H9 (cell line): ENCODE data around the gene USF3. TPM values are rescaled to one million over a fixed set of nuclear protein-coding genes. Genes with fewer than 3 reads are reported as not detected.

Experiments used
- DNase-seq: peaks from one replicate; pipeline ENCODE4 v3.0.0-alpha.2; 2017
- H2AFZ ChIP-seq: one replicate; pipeline ENCODE4 v1.6.1; 2013; ENCODE audit warnings: mild to moderate bottlenecking, low read length, control low read depth, moderate library complexity
- H2AK5ac ChIP-seq: 2 replicates; pipeline ENCODE4 v1.6.1; 2013; ENCODE audit warnings: low read length, control low read depth, mixed read lengths; ENCODE audit not compliant: insufficient read length
- H2BK120ac ChIP-seq: one replicate; pipeline ENCODE4 v1.6.1; 2013; ENCODE audit warnings: low read depth, mild to moderate bottlenecking, low read length, control low read depth, inconsistent platforms; ENCODE audit not compliant: poor library complexity, severe bottlenecking
- H2BK12ac ChIP-seq: 2 replicates; pipeline ENCODE4 v1.6.1; 2013; ENCODE audit warnings: low read length, control low read depth, mixed read lengths, low read depth; ENCODE audit not compliant: insufficient read length
- H2BK15ac ChIP-seq: 2 replicates; pipeline ENCODE4 v1.6.1; 2013; ENCODE audit warnings: low read depth, low read length, control low read depth
- H2BK20ac ChIP-seq: one replicate; pipeline ENCODE4 v1.6.1; 2013; ENCODE audit warnings: low read depth, mild to moderate bottlenecking, low read length, control low read depth, inconsistent platforms; ENCODE audit not compliant: poor library complexity, severe bottlenecking
- H2BK5ac ChIP-seq: 2 replicates; pipeline ENCODE4 v1.6.1; 2013; ENCODE audit warnings: low read length, control low read depth, mixed read lengths; ENCODE audit not compliant: insufficient read length
- H3K14ac ChIP-seq: 2 replicates; pipeline ENCODE4 v1.6.1; 2013; ENCODE audit warnings: low read length, control low read depth; ENCODE audit not compliant: insufficient read depth
- H3K18ac ChIP-seq: 2 replicates; pipeline ENCODE4 v1.6.1; 2013; ENCODE audit warnings: low read depth, mild to moderate bottlenecking, mixed read lengths, low read length, control low read depth; ENCODE audit not compliant: insufficient read length
- H3K23ac ChIP-seq: 2 replicates; pipeline ENCODE4 v1.6.1; 2013; ENCODE audit warnings: low read length, control low read depth, mixed read lengths, low read depth; ENCODE audit not compliant: insufficient read length
- H3K23me2 ChIP-seq: 2 replicates; pipeline ENCODE4 v1.6.1; 2013; ENCODE audit warnings: low read depth, mild to moderate bottlenecking, mixed read lengths, low read length, control low read depth; ENCODE audit not compliant: insufficient read length, poor library complexity, severe bottlenecking
- H3K27ac ChIP-seq: 2 replicates; pipeline ENCODE4 v1.5.1; 2013; ENCODE audit warnings: low read length, control low read depth, mixed read lengths, low read depth; ENCODE audit not compliant: insufficient read length
- H3K27me3 ChIP-seq: 2 replicates; pipeline ENCODE4 v1.6.1; 2013; ENCODE audit warnings: low read length, control low read depth, inconsistent platforms; ENCODE audit not compliant: insufficient read depth
- H3K4ac ChIP-seq: 2 replicates; pipeline ENCODE4 v1.6.1; 2013; ENCODE audit warnings: low read depth, mild to moderate bottlenecking, control low read depth, inconsistent platforms, low read length, moderate library complexity
- H3K4me1 ChIP-seq: 2 replicates; pipeline ENCODE4 v1.6.1; 2013; ENCODE audit warnings: low read length, control low read depth, inconsistent platforms; ENCODE audit not compliant: insufficient read depth
- H3K4me2 ChIP-seq: 2 replicates; pipeline ENCODE4 v1.6.1; 2013; ENCODE audit warnings: low read length, control low read depth, mixed read lengths; ENCODE audit not compliant: insufficient read length, insufficient read depth
- H3K56ac ChIP-seq: 2 replicates; pipeline ENCODE4 v1.6.1; 2013; ENCODE audit warnings: low read depth, mild to moderate bottlenecking, mixed read lengths, low read length, control low read depth; ENCODE audit not compliant: insufficient read length
- H3K79me1 ChIP-seq: 2 replicates; pipeline ENCODE4 v1.6.1; 2013; ENCODE audit warnings: low read depth, mild to moderate bottlenecking, moderate library complexity, low read length, control low read depth, inconsistent platforms; ENCODE audit not compliant: insufficient read depth, poor library complexity, severe bottlenecking
- H3K79me2 ChIP-seq: 2 replicates; pipeline ENCODE4 v1.6.1; 2013; ENCODE audit warnings: low read length, control low read depth, inconsistent platforms; ENCODE audit not compliant: insufficient read depth
- H3K9ac ChIP-seq: 2 replicates; pipeline ENCODE4 v1.6.1; 2013; ENCODE audit warnings: low read length, control low read depth, mixed read lengths; ENCODE audit not compliant: insufficient read length; ENCODE audit errors: extremely low read depth
- H3K9me3 ChIP-seq: one replicate; pipeline ENCODE4 v1.6.1; 2013; ENCODE audit warnings: low read depth, low read length, inconsistent platforms; ENCODE audit not compliant: control insufficient read depth
- H3T11ph ChIP-seq: one replicate; pipeline ENCODE4 v1.6.1; 2013; ENCODE audit warnings: mild to moderate bottlenecking, low read length, control low read depth, inconsistent platforms
- H4K20me1 ChIP-seq: one replicate; pipeline ENCODE4 v1.6.1; 2013; ENCODE audit not compliant: control insufficient read depth, insufficient read length, insufficient read depth
- H4K5ac ChIP-seq: 2 replicates; pipeline ENCODE4 v1.6.1; 2013; ENCODE audit warnings: low read depth, mild to moderate bottlenecking, mixed read lengths, low read length, control low read depth; ENCODE audit not compliant: insufficient read length
- H4K8ac ChIP-seq: replicated peaks from 2 replicates; pipeline ENCODE4 v1.6.1; 2013; ENCODE audit warnings: low read length, control low read depth, mixed read lengths, low read depth; ENCODE audit not compliant: insufficient read length
- H4K91ac ChIP-seq: 2 replicates; pipeline ENCODE4 v1.6.1; 2013; ENCODE audit warnings: low read depth, mild to moderate bottlenecking, moderate library complexity, mixed read lengths, low read length, control low read depth; ENCODE audit not compliant: insufficient read length
- H3K27ac Mint-ChIP-seq, 3 experiments: 2 replicates in 2 of 3; 3 replicates in 1 of 3; pipeline ENCODE4 v1.8.0; 2020 to 2021; ENCODE audit warnings: mixed read lengths in 3 of 3, mild to moderate bottlenecking in 1 of 3, moderate library complexity in 1 of 3
- H3K27me3 Mint-ChIP-seq: 2 replicates; pipeline ENCODE4 v1.8.0; 2021; ENCODE audit warnings: low read depth, mild to moderate bottlenecking, moderate library complexity, mixed read lengths
- H3K36me3 Mint-ChIP-seq, 3 experiments: 2 replicates in 2 of 3; 3 replicates in 1 of 3; pipeline ENCODE4 v1.8.0; 2020 to 2021; ENCODE audit warnings: low read depth in 3 of 3, mixed read lengths in 3 of 3; ENCODE audit not compliant: insufficient read depth in 1 of 3
- H3K4me1 Mint-ChIP-seq, 2 experiments: 2 replicates each; pipeline ENCODE4 v1.8.0; 2020; ENCODE audit warnings: mixed read lengths in 2 of 2
- H3K4me3 Mint-ChIP-seq, 2 experiments: 2 replicates in 1 of 2; 3 replicates in 1 of 2; pipeline ENCODE4 v1.8.0; 2020 to 2021; ENCODE audit warnings: mild to moderate bottlenecking in 2 of 2, mixed read lengths in 2 of 2, moderate library complexity in 1 of 2
- H3K9me3 Mint-ChIP-seq, 2 experiments: 2 replicates in 1 of 2; 3 replicates in 1 of 2; pipeline ENCODE4 v1.8.0; 2020; ENCODE audit warnings: mild to moderate bottlenecking in 2 of 2, mixed read lengths in 2 of 2, moderate library complexity in 1 of 2
- total RNA-seq: library from RNA; stranded (reverse); gene quantifications from 2 replicates; pipeline ENCODE4 v1.2.1, GENCODE V29; 2021
- TF ChIP-seq, protein P1 (sequence below): fragments of 200-600 bp; sonication (generic); conservative IDR thresholded peaks from 3 replicates; pipeline ENCODE4 v1.8.0; 2021; ENCODE audit warnings: antibody characterized with exemption, mild to moderate bottlenecking

USF3 gene
- total RNA-seq, 1 experiment from 2014 or later = 13.8 TPM

DNA sequence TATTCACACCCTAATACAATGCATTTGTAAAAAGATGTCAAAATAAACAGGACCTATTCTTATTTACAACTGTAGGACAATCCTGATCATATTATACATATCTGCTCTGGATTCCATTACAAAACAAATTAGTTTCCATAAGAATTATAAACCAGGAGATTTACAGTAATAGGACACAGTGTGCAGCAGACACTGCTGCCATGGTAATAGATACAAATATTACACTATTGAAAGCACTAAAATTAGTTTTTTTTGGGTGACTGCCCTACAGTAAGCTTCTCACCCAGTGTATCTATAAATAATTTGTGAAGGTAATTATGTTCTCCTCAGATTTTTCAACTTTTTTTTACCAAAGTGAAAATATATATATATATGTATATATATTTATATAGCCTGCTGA, 47.9 kb downstream of the USF3 start:
- Histone ChIP-seq H2BK20ac (no peak overlapping the region), H3K9me3 (no peaks in the 10 kb centered on the region), H3K79me2 (no peaks in the 10 kb centered on the region), H2AK5ac (no peak overlapping the region), H3K14ac (no peak overlapping the region), H3K79me1 (no peaks in the 10 kb centered on the region), H4K8ac (no peak overlapping the region), H4K91ac (no peak overlapping the region), H2AFZ (no peak overlapping the region), H2BK120ac (no peak overlapping the region), H3K4me2 (no peak overlapping the region), H2BK15ac (no peak overlapping the region), H3T11ph (no peak overlapping the region), H2BK12ac (no peak overlapping the region), H3K27ac (no peak overlapping the region), H4K5ac (no peak overlapping the region), H3K9ac (no peak overlapping the region), H3K4ac (no peak overlapping the region), H3K18ac (no peak overlapping the region), H3K56ac (no peak overlapping the region), H3K23me2 (no peaks in the 10 kb centered on the region), H3K27me3 (no peaks in the 10 kb centered on the region), H3K4me1 (no peaks in the 10 kb centered on the region), H3K23ac (no peak overlapping the region), H4K20me1 (no peaks in the 10 kb centered on the region), H2BK5ac (no peak overlapping the region)
- Mint-ChIP-seq H3K4me1 (no peaks in the 10 kb centered on the region), H3K36me3 (peaks cover 10 to 33% (median 17%) of the 10 kb centered on the region in 3 experiments; a peak in 6 of 7 replicates), H3K27ac (no peak overlapping the region), H3K9me3 (peaks cover 31 to 36% of the 10 kb centered on the region in 2 experiments), H3K27me3 (peaks cover 2% of the 10 kb centered on the region; the same call in 1 of the 2 replicates), H3K4me3 (no peak overlapping the region)
- no peak for DNase-seq
- TF ChIP-seq, protein P1, sequence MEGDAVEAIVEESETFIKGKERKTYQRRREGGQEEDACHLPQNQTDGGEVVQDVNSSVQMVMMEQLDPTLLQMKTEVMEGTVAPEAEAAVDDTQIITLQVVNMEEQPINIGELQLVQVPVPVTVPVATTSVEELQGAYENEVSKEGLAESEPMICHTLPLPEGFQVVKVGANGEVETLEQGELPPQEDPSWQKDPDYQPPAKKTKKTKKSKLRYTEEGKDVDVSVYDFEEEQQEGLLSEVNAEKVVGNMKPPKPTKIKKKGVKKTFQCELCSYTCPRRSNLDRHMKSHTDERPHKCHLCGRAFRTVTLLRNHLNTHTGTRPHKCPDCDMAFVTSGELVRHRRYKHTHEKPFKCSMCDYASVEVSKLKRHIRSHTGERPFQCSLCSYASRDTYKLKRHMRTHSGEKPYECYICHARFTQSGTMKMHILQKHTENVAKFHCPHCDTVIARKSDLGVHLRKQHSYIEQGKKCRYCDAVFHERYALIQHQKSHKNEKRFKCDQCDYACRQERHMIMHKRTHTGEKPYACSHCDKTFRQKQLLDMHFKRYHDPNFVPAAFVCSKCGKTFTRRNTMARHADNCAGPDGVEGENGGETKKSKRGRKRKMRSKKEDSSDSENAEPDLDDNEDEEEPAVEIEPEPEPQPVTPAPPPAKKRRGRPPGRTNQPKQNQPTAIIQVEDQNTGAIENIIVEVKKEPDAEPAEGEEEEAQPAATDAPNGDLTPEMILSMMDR = no peak
